ENCODE results near the gene ST8SIA5.

Gene ST8SIA5

GRCh38 chr18:46623541-46623940, 133.3 kb downstream of the ST8SIA5 start:
- no peak for FAIRE-seq

- no peak for FAIRE-seq
These were observed 133.9 kb downstream of the ST8SIA5 start for GRCh38 chr18:46622999-46623398.

- no peak for FAIRE-seq
These were observed 134.4 kb downstream of the ST8SIA5 start for GRCh38 chr18:46622451-46622850.

GRCh38 chr18:46621871-46622270, 135.0 kb downstream of the ST8SIA5 start:
- no peak for FAIRE-seq

- no peak for FAIRE-seq
These were observed 135.6 kb downstream of the ST8SIA5 start for GRCh38 chr18:46621111-46621766.

- FAIRE-seq = no peak
These were observed 137.3 kb downstream of the ST8SIA5 start for GRCh38 chr18:46619559-46619958.
